ENCODE measurements around the gene ACBD4.

Gene ACBD4

GRCh38 chr17:45138911-45139532 lies 3.5 kb downstream of the ACBD4 start:
- TF ChIP-seq CTCF (conservative IDR thresholded peaks at IDR 0.05; ENCODE audit: low read length) = no peak
- DNase-seq (ENCODE audit: low read depth) = no peak
- H3K4me3 ChIP-seq (ENCODE audit: low read length) = no peak overlapping the region

- DNase-seq (ENCODE audit: low read depth) = no peak
- TF ChIP-seq CTCF (conservative IDR thresholded peaks at IDR 0.05; ENCODE audit: low read length) = no peak
Observed at GRCh38 chr17:45139533-45139920, 4.0 kb downstream of the ACBD4 start.

GRCh38 chr17:45143094-45143670 lies 7.7 kb downstream of the ACBD4 start:
- DNase-seq (ENCODE audit: low read depth) = no peak
- no peak for TF ChIP-seq CTCF (conservative IDR thresholded peaks at IDR 0.05; ENCODE audit: low read length)
- peak overlapping the region; percentile 12; the same call in 1 of the 2 replicates for H3K4me3 ChIP-seq (ENCODE audit: low read length)

More at GRCh38 chr17:45139533-45139920, 4.0 kb downstream of the ACBD4 start:
- H3K4me3 ChIP-seq (ENCODE audit: low read length) = no peak overlapping the region

- no peak for TF ChIP-seq CTCF (conservative IDR thresholded peaks at IDR 0.05; ENCODE audit: low read length)
- peak overlapping the region; percentile 56 for H3K4me3 ChIP-seq (ENCODE audit: low read length)
- peak; percentile 91 for DNase-seq (ENCODE audit: low read depth)
Observed at GRCh38 chr17:45143767-45144198, 8.3 kb downstream of the ACBD4 start.

DNA sequence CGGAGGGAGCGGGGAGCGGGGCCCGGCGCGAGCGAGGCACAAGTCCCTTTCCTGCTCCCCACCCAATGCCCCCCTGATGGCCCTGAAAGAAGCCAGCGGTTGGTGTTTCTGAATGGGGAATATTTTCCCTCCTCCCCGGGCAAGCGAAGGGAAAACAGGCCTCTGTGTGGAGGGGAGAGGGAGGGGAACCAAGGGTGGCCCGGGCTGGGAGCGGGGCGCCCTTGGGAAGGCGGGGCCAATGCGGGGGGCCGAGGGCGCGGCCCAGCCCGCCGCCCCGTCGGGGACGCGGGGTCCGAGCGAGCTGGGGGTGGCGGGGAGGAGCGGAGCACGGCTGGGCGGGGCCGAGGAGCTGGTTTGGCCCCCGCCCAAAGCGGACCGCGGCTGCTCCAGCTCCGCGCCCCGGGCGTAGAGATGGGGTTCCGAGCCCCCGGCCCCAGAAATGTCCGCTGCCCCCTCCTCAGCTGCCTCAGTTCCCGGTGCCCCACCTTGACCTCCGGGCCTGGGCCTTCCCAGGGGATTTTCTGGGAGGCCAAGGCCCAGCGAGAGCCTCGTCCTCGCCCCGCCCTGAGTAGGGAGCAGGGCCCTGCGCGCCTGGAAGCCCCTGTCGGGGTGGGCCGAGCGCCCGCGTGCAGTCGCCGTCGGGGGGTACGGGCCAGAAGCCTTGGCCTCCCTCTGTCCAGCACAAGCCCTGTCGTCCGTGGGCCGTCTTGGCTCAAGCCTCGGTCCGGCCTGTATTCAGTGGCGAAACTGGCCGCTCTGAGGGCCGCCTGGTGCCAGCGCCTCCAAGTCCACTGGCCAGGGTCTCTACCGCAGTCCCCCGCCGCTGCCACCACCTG lies 8.9 kb downstream of the ACBD4 start:
- peak overlapping the region; percentile 56 for H3K4me3 ChIP-seq (ENCODE audit: low read length)
- peak; percentile 43 for DNase-seq (ENCODE audit: low read depth)

DNA sequence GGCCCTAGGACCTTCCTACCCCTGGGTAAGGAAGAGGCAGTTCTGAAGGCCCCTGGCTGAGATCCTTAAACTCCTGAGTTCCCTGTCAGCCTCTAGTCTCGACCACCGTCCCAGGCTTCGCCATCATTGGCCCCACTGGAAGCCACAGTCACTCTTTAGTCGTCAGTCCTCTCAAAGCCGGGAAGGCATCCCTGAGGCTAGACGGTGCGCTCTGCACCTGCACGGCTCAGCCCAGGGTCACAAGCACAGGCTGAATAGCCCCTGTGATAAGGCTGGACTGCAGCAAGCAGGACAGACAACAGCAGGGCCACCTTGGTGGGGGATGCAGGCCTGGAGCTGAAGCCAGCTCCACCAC lies 9.5 kb downstream of the ACBD4 start:
- no peak for TF ChIP-seq CTCF (conservative IDR thresholded peaks at IDR 0.05; ENCODE audit: low read length)
- no peak overlapping the region; the same call in 1 of the 2 replicates for H3K4me3 ChIP-seq (ENCODE audit: low read length)
- no peak for DNase-seq (ENCODE audit: low read depth)

More for the DNA sequence above, 8.9 kb downstream of the ACBD4 start:
- no peak for TF ChIP-seq CTCF (conservative IDR thresholded peaks at IDR 0.05; ENCODE audit: low read length)

Data from AG10803 (cell line).